SU-DHL-6 (cell line): ENCODE data around the gene YAF2.

Source experiments
- CTCF ChIP-seq: fragments of 200-600 bp; sonication (generic); IDR thresholded peaks from one replicate; pipeline ENCODE4 v1.5.1; 2017; ENCODE audit warnings: antibody characterized with exemption, mild to moderate bottlenecking, low read length, moderate library complexity; ENCODE audit not compliant: insufficient read depth, poor library complexity, severe bottlenecking
- EZH2phosphoT487 ChIP-seq: fragments of 200-600 bp; sonication (generic), shearing (Covaris generic); conservative IDR thresholded peaks from 2 replicates; pipeline ENCODE4 v1.6.1; 2018; ENCODE audit warnings: mild to moderate bottlenecking, antibody characterized with exemption, low read length, moderate library complexity, mixed read lengths

GRCh38 chr12:42172441-42173210 lies 65.4 kb downstream of the YAF2 start:
- TF ChIP-seq CTCF: no peak
- TF ChIP-seq EZH2phosphoT487: no peak
